CD4-positive, alpha-beta T cell treated with Interleukin-12 subunit alpha and Interleukin-12 subunit beta, for 1 hour (primary cell): ENCODE measurements around the gene REV1.
"Not testable (repeated sequence)": the region's sequence is repeated elsewhere in the genome, so short reads cannot be mapped to it uniquely, and the experiment has no call there.

Experiments used
- DNase-seq: peaks from one replicate; pipeline ENCODE4 v3.0.0-alpha.2; 2020

The REV1 gene

DNA sequence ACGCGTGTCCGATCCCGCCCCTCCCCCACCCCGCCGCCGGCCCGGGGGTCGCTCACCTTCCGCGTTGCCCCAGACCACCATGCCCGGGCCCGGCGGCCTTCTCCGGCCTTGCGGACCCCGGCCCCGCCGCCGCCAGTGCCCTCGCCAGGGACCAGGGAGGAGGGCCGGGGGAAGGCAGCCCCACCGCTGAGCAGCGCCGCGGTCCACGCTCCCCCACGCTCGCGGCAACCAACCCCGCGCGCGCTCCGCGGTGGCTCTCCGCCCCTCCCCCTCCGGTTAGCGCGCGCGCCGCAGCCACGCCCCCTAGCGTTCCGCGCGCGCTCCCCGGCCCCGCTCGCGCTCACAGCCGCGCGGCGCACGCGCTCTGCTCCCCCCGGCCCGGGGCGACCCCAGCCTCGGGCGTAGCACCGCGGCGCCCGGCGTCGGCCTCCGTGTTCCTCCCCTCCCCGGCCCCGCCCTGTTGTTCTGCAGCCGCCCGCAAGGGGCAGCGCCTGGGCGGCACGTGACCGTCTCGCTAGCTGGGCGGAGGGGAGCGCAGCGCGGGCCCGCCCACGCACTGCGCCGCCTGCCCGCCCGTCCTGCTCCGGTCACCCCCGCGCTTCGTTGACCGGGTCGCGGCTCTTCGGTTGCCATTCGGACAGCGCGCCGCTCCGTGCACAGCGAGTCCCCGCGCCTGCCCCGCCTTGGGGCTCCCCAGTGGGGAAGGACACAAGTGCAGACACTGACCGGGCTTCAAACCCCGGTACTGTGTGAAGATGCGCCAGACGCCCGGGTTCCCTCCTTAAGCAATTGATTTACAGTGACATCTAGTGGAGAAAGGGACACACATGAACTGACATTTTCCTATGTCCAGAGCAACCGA, at the start of gene REV1:
Gene REV1 (minus strand): TSS at position 257 of the 862 bp plus-strand sequence. CDS start 25,042 bp downstream, outside the sequence.
- peak; percentile 94 for DNase-seq

GRCh38 chr2:99537910-99538485, 48.2 kb upstream of the REV1 start:
- no peak for DNase-seq

- no peak for DNase-seq
Measured at GRCh38 chr2:99524056-99524455, 34.2 kb upstream of the REV1 start.

- DNase-seq, result no peak
Measured at GRCh38 chr2:99522157-99522556, 32.3 kb upstream of the REV1 start.

GRCh38 chr2:99520813-99521212, 31.0 kb upstream of the REV1 start:
- no peak for DNase-seq

- DNase-seq, result no peak
Measured at GRCh38 chr2:99520195-99520594, 30.4 kb upstream of the REV1 start.

DNA sequence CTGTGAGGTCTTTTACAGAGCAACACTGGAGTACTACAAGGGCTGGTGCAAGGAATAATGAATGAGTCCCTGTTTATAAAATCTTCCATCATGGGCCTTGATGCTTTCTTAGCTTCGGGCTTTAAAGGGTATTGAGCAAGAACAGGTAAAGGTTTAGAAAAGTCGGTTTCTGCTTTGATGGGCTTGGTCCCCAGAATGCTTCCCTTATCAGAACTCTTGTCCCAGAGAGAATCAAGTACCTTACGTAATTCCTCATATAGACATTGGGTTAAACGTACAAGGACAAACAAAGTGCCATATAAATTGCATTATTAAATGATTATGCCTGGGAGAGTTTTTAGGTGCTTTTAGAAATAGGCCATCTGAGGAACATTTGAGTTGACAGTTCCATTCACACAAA, 24.5 kb upstream of the REV1 start:
- DNase-seq, result no peak

DNA sequence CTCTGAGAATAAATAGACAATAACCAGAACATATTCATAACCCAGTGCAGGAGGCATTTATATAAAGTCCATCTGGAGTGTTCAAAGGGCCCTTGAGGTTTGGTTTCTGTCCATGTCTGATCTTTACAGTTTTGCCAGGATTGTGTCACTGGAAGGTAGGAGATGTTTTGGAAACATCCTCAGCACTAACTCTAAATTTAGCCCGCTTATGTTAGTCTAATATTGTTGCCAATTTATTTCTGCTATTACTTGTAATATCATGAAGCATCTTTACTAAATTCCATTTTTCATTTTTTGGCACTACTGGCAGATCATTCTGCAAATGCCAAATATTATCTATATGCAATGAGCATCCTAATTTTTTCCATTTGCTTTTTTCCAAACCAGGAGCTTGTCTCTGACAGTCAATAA, 22.4 kb upstream of the REV1 start:
- no peak for DNase-seq

GRCh38 chr2:99509387-99509786, 19.6 kb upstream of the REV1 start:
- no peak for DNase-seq

DNA sequence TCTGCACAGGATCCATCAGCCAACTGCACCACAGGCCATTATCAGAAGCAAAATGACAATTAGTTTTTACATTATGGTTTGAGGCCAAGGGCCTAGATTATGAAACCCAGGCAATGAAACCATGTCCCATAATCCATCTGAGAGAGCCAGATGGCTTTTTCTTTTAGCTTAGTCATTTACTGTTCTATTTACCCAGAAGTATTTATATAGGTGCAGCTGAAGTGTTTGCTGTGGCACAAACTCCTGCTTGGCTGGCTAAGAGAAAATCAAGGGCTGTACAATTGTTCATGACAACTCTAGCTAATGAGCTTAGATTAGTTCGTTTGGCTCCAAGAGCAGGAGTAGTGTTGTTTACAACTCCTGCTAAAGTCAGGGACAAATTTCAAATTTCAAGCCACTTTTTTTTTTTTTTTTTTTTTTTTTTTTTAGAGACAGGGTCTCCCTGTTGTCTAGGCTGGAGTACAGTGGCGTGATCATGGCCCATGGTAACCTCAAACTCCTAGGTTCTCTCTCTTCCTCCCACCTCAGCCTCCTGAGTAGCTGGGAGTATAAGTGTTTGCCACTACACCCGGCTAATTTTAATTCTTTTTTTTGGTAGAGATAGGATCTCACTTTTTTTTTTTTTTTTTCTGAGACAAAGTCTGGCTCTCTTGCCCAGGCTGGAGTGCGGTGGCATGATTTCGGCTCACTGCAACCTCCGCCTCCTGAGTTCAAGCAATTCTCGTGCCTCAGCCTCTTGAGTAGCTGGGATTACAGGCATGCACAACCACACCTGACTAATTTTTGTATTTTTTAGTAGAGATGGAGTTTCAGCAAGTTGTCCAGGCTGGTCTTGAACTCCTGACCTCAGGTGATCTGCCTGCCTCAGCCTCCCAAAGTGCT, 18.4 kb upstream of the REV1 start:
- no peak for DNase-seq

DNA sequence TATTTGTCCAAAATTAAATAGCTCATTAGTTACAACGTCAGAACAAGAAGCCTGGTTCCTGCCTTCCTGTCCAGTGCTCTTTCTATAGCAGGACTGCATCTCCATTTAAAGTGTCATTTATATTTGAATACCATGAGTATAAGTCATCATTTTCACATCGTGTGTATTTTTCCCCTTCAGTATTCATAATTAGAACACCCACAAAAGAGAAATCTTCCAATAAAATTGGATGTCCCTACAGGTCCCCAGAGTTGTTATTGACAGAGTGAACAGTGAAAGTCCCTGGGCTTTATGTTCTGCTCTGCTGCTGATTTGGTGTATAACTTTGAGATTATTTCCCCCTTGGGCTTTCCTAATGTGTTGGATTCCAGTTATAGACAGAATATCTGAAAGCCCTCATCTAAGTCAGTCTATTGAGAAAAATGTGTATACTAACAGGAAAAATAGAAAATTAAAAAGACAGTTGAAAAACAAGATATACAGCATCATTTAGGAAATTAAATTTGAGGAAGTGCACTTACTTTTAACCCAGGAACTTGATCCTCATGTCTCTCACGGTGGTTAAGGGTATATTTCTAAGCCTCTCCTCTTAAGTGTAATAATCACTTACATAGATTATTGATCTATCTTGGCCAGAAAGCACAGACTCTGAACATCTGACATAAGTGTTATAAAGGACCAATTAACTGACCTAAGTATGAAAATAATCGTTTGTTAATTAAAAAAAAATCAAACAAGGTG, 15.2 kb upstream of the REV1 start:
- no peak for DNase-seq

DNA sequence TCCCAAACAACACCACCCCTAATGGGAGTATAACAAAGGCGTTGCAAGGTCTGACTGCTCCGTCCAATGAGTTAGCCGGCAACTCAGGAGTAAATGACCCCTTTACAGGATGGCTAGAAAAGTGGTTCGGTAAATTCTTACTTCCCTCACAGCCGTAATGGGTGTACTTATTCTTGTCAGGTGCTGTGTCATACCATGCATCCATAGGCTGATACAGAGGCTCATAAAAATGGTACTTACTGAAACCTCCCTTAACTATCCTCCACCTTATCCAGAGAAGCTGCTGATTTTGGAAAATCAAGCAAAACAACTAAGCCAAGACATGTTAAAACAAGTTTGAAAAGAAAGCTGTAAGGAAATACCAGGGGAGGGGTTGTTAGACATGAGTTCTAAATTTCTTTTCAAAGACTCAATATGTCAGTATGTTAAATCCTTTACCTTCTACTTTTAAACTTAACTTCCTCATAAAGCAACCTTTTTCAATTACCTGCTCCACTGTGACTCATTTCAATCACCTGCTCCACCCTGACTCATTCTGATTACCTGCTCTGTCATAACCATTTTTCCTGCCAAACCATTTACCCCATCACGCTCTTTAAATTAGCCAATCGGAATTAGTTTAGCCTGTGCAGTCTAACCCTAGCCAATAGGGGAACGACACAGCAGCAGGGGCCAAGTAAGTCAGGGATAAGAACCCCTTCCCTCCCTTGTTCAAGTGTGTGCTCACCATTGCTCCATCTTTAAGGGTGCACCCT, 14.0 kb upstream of the REV1 start:
- not testable (repeated sequence) for DNase-seq

GRCh38 chr2:99496021-99496420, 6.2 kb upstream of the REV1 start:
- DNase-seq, result no peak

DNA sequence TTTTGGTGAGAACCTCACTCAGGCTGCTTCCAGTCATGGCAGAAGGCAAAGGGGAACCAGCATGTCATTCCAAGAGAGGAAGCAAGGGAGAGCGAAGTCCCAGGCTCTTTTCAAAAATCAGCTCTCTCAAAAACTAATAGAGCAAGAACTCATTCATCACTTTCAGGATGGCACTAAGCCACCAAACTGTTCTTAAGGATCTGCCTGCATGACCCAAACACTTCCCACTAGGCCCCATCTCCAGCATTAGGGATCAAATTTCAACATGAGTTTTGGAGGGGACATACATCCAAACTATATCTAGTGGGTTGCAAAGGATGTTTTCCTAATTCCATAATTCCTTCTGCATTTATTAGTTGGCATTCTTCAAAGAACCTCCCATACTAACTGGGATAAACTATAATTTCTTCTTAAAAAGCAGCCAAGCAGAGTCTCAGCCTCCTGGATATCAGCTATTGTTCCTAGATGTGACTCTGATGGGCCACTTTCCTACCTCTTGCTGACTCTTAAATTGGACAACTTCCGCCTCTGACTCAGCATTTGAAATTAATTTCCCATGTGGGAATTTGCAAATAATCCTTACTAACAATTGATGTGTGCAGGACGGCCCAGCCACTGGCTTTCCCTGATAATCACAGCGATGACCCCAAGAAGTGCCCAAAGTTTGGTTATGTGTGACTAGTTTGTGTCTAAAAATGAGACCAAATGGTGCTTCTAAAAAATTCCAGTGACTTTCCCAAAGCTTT, 5.5 kb upstream of the REV1 start:
- DNase-seq, result no peak

- no peak for DNase-seq
Measured at GRCh38 chr2:99492721-99493120, 2.9 kb upstream of the REV1 start.

DNA sequence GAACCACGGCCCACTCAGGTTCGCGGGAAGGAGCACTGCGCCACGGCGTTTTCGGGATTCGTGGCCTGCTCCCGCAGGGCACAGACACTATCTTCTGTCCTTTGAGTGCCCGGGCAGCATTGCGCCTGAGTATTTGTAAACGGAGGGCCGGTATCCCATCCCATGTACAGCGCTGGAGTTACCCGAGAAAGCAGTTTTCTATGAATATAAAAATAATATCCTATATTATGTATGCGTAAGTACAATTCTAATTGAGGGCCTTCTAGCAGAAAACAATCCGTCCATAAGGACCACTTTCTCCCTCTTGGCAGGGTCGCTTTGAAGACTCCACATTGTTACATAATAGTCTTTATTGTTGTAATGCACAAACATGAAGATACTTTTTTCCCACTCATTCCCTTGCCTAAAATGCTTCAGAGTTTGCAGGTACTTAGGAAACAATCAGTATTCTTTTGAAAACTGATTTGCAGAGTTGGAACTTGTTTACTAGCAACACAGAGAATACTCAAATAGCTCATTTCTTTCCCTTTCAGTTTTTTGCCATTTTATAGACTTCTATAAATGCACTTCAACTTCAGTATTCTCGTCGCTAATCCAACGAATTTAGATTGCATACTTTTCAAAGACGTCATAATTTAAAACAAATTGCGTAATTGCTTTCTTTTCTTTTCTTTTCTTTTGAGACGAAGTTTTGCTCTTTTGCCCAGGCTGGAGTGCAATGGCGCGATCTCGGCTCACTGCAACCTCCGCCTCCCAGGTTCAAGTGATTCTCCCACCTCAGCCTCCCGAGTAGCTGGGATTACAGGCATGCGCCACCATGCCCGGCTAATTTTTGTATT, 1.0 kb upstream of the REV1 start:
- no peak for DNase-seq

GRCh38 chr2:99489063-99489760, 605 bp downstream of the REV1 start:
- DNase-seq, result peak; percentile 62

DNA sequence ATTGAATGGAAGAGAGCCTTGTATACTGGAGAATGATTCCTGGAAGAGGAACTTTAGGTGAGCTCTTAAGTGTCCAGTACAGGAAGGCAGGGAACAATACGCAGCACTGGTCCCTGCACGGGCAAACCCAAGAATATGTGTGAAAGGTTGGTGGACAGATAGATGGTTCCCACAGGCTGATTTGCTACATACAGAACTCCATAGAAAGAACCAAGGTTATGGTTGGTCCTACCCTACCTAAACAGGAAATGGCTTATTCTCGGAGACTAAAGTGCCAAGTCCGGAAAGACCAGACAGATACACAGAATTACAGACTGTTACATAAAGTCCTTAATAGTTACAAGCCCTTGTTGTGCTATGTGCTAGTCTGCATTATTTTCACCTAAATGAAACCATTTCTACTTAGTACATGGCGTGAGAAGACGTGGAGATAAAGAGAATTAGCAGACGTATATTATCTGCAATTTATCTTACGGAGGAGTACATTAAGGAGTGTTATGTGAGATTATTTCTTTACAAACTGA, 1.2 kb downstream of the REV1 start:
- peak; percentile 20 for DNase-seq

DNA sequence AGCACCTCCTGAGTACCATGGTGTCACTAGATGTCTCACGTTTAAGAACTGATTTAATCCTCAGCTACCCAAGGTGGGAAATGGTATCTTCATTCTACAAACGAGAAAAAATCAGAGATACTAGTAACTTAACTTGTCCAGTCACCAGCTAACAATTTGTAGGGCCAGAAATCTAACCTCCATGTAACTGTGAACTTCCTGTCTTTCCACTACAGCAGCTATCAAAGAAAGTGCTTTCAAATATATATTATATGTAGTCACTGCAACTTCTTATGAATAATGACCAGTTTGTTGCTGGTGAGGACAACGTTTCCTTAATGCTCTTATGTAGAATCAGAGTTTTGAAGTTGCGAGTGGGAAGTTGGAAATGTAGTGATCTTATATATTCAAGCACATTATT, 1.9 kb downstream of the REV1 start:
- no peak for DNase-seq
